ENCODE results near the gene POC1A. TPM values are rescaled to one million over a fixed set of nuclear protein-coding genes. Genes with fewer than 3 reads are reported as not detected.

POC1A gene
- total and polyA plus RNA-seq, 2 of the 8 experiments (the other 6 are each of a cell fraction or from before 2014, with no cell fraction given), result 35.7 to 39.2 TPM

GRCh38 chr3:52135332-52135731 lies 18.9 kb downstream of the POC1A start:
- Histone ChIP-seq H3K9ac (replicated peaks in 1 of 4; ENCODE audit: extremely low read depth in 1 of 4, low read depth in 3 of 4, low read length in 3 of 4) (no peak overlapping the region), H3K4me3 (ENCODE audit: extremely low read depth in 1 of 4, insufficient read depth in 2 of 4, low read depth in 3 of 4, low read length in 4 of 4) (no peak overlapping the region), H3K4me2 (ENCODE audit: insufficient read depth in 1 of 2, low read depth in 2 of 2, low read length in 2 of 2) (no peak overlapping the region), H3K4ac (replicated peaks; ENCODE audit: insufficient read length, low read depth, low read length) (no peak overlapping the region), H3K56ac (replicated peaks; ENCODE audit: insufficient read length, low read depth, low read length) (no peak overlapping the region), H3K14ac (ENCODE audit: insufficient read length) (no peak overlapping the region), H2BK15ac (ENCODE audit: low read length) (no peak overlapping the region), H3K36me3 (ENCODE audit: control insufficient read depth in 2 of 4, insufficient read depth in 4 of 4, low read length in 3 of 4) (peaks cover 0 to 20% (median 13%) of the 10 kb centered on the region in 4 experiments; a peak in 6 of 8 replicates), H2BK120ac (replicated peaks; ENCODE audit: low read depth, low read length) (no peak overlapping the region), H4K8ac (ENCODE audit: extremely low read depth, insufficient read depth, low read length) (no peak overlapping the region), H4K91ac (replicated peaks; ENCODE audit: insufficient read length, low read length) (no peak overlapping the region), H3K23ac (ENCODE audit: insufficient read length) (no peak overlapping the region), H2BK5ac (ENCODE audit: low read depth, low read length) (no peak overlapping the region), H3K18ac (ENCODE audit: extremely low read depth, low read length) (no peak overlapping the region), H3K27me3 (replicated peaks in 1 of 4; ENCODE audit: control insufficient read depth in 3 of 4, extremely low read depth in 1 of 4, insufficient read depth in 3 of 4, low read length in 3 of 4) (no peaks in the 10 kb centered on the region), H3K79me2 (ENCODE audit: control insufficient read depth in 1 of 2, insufficient read depth in 2 of 2, low read length in 2 of 2) (no peaks in the 10 kb centered on the region), H3K23me2 (ENCODE audit: low read depth, low read length) (no peaks in the 10 kb centered on the region), H2BK12ac (ENCODE audit: low read depth, low read length) (no peak overlapping the region), H3K9me3 (ENCODE audit: insufficient read depth in 2 of 2, low read depth in 1 of 2, low read length in 1 of 2) (no peaks in the 10 kb centered on the region), H3K79me1 (ENCODE audit: low read depth, low read length) (peaks cover 5% of the 10 kb centered on the region; the same call in 1 of the 2 replicates), H2BK20ac (ENCODE audit: low read length) (no peak overlapping the region), H2AFZ (ENCODE audit: low read length) (no peak overlapping the region), H3K27ac (ENCODE audit: low read depth, low read length) (no peak overlapping the region), H3K4me1 (replicated peaks in 1 of 4; ENCODE audit: control insufficient read depth in 3 of 4, insufficient read depth in 4 of 4, low read length in 3 of 4) (no peaks in the 10 kb centered on the region), H2AK5ac (ENCODE audit: low read depth, low read length) (no peak overlapping the region), H4K20me1 (replicated peaks in 1 of 2; ENCODE audit: control insufficient read depth in 1 of 2, insufficient read depth in 2 of 2, low read length in 2 of 2) (peaks cover 0 to 11% of the 10 kb centered on the region in 2 experiments), H4K5ac (ENCODE audit: insufficient read length, low read depth, low read length) (no peak overlapping the region)
- ChIA-PET POLR2A (ENCODE audit: partially characterized antibody) (interaction anchor here (0.9 to 1.4 kb wide), 6 partner anchors 9 to 170 kb away, joined by 3 to 5 read pairs (median 3); no protein-coding TSS in a partner anchor), CTCF (ENCODE audit: partially characterized antibody) (interaction anchor here (0.9 to 2.9 kb wide), 11 partner anchors 10 to 133 kb away, joined by 3 to 19 read pairs (median 5); no protein-coding TSS in a partner anchor)
- WGBS, 2 experiments (ENCODE audit: extremely low coverage in 1 of 2, insufficient coverage in 1 of 2, insufficient read length in 1 of 2, insufficient replicate concordance in 2 of 2, low coverage in 1 of 2, low lambda C conversion rate in 2 of 2, missing lambda C conversion rate in 1 of 2), result 99% methylated on average over 4 of the region's 4 CpGs; no CpG with 5 or more reads in 1 of the 2 experiments
- TF ChIP-seq CTBP2 (IDR thresholded peaks at IDR 0.05; ENCODE audit: borderline replicate concordance, insufficient read depth, insufficient read length, low read length), result no peak
- no peak for DNase-seq (ENCODE audit: low read depth in 1 of 2, low spot score in 2 of 2)
- FAIRE-seq, result no peak

Measured in H1 (cell line).